Measurements from ENCODE around the gene GOLGA6L22.
"Not testable (repeated sequence)": the region's sequence is repeated elsewhere in the genome, so short reads cannot be mapped to it uniquely, and the experiment has no call there.

- not testable (repeated sequence) for TF ChIP-seq CTCF, POLR2A, POLR2AphosphoS5 (IDR thresholded peaks at IDR 0.05)
Measured at GRCh38 chr15:22429426-22429825, 29.3 kb upstream of the GOLGA6L22 start.

All from sigmoid colon (tissue), 4 donors.